ENCODE measurements around the gene TANC1. TPM values are rescaled to one million over a fixed set of nuclear protein-coding genes. Genes with fewer than 3 reads are reported as not detected.

TANC1 gene
- polyA plus RNA-seq, 2 of the 4 experiments (the other 2 are of a cell fraction), result 9.2 to 21.2 TPM

- Histone ChIP-seq H3K4me2 (no peak overlapping the region), H3K9me3 (no peaks in the 10 kb centered on the region), H3K4me1 (no peaks in the 10 kb centered on the region), H3K4me3 (no peak overlapping the region), H3K27ac (no peak overlapping the region)
- no peak for ATAC-seq
- DNase-seq (ENCODE audit: low read depth in 1 of 2, low spot score in 1 of 2), result no peak
- ChIA-PET CTCF (interaction anchor here (0.8 to 1.2 kb wide), 3 partner anchors 11 to 1673 kb away, joined by 3 read pairs; no protein-coding TSS in a partner anchor), POLR2A (no interaction called here)
- TF ChIP-seq CBX2 (IDR thresholded peaks at IDR 0.05; ENCODE audit: borderline replicate concordance, low read depth), result no peak
- TF ChIP-seq ZFP36 (IDR thresholded peaks at IDR 0.05; ENCODE audit: borderline replicate concordance, partially characterized antibody), result no peak
- no peak for TF ChIP-seq MAX (IDR thresholded peaks at IDR 0.05)
- no peak for TF ChIP-seq FOSB (CRISPR knock-in tag; IDR thresholded peaks at IDR 0.05)
- no peak for FAIRE-seq
- 84% methylated on average over 4 of the region's 4 CpGs for WGBS (ENCODE audit: missing lambda C conversion rate)
These were observed 192.0 kb downstream of the TANC1 start for GRCh38 chr2:159160412-159160811.

GRCh38 chr2:159160954-159161353 lies 192.5 kb downstream of the TANC1 start:
- TF ChIP-seq NR3C1 (IDR thresholded peaks at IDR 0.05) (no peak), RNF2 (IDR thresholded peaks at IDR 0.05; ENCODE audit: borderline replicate concordance, low read depth) (no peak), KDM1A (IDR thresholded peaks at IDR 0.05; ENCODE audit: low read depth) (no peak), JUNB (IDR thresholded peaks at IDR 0.05) (no peak), HES2 (IDR thresholded peaks at IDR 0.05) (no peak), CHD4 (IDR thresholded peaks at IDR 0.05; ENCODE audit: borderline replicate concordance) (no peak), CEBPB (IDR thresholded peaks at IDR 0.05) (no peak)
- Histone ChIP-seq H3K27ac (no peak overlapping the region), H3K4me1 (no peaks in the 10 kb centered on the region), H3K4me2 (no peak overlapping the region), H3K4me3 (no peak overlapping the region), H3K9me3 (no peaks in the 10 kb centered on the region)
- no peak for FAIRE-seq
- WGBS (ENCODE audit: missing lambda C conversion rate), result 100% methylated on average over 1 of the region's 3 CpGs
- POLR2A ChIA-PET, result no interaction called here
- CTCF ChIA-PET, result interaction anchor here (0.5 to 1.2 kb wide), 4 partner anchors 10 to 78 kb away, joined by 3 to 5 read pairs (median 4); no protein-coding TSS in a partner anchor
- no peak for DNase-seq (ENCODE audit: low read depth in 1 of 2, low spot score in 1 of 2)
- ATAC-seq, result no peak

- DNase-seq (ENCODE audit: low read depth in 1 of 2, low spot score in 1 of 2) (no peak), ATAC-seq (no peak), FAIRE-seq (no peak)
- POLR2A ChIA-PET, result no interaction called here
- TF ChIP-seq HMGXB4 (CRISPR knock-in tag; IDR thresholded peaks at IDR 0.05; ENCODE audit: borderline replicate concordance), result no peak
- no peak for TF ChIP-seq ZC3H11A (IDR thresholded peaks at IDR 0.05)
- no peak for TF ChIP-seq HOXB13 (CRISPR knock-in tag; IDR thresholded peaks at IDR 0.05; ENCODE audit: low read depth)
- TF ChIP-seq CHD2 (IDR thresholded peaks at IDR 0.05; ENCODE audit: low read length, partially characterized antibody), result no peak
- TF ChIP-seq PBX3 (IDR thresholded peaks at IDR 0.05), result no peak
- TF ChIP-seq HEYL (CRISPR knock-in tag; IDR thresholded peaks at IDR 0.05), result no peak
- TF ChIP-seq RCOR1 (IDR thresholded peaks at IDR 0.05; ENCODE audit: low read depth, low read length), result no peak
- no peak for TF ChIP-seq HOXB5 (CRISPR knock-in tag; IDR thresholded peaks at IDR 0.05)
- TF ChIP-seq ZFP36 (IDR thresholded peaks at IDR 0.05; ENCODE audit: borderline replicate concordance, partially characterized antibody), result no peak
- no peaks in the 10 kb centered on the region for H3K9me3 ChIP-seq
- H3K4me1 ChIP-seq, result no peaks in the 10 kb centered on the region
- no peak overlapping the region for H3K4me2 ChIP-seq
- 73% methylated on average over 6 of the region's 6 CpGs for WGBS (ENCODE audit: missing lambda C conversion rate)
- CTCF ChIA-PET, result interaction anchor here (1.3 kb wide), 1 partner anchor 11 kb away, joined by 5 read pairs; no protein-coding TSS in a partner anchor
- no peak overlapping the region for H3K27ac ChIP-seq
- H3K4me3 ChIP-seq, result no peak overlapping the region
These were observed 195.5 kb downstream of the TANC1 start for GRCh38 chr2:159163930-159164329.

Measured in A549 (cell line).